Keratinocyte (primary cell): ENCODE data around the gene RBMS3. TPM values are rescaled to one million over a fixed set of nuclear protein-coding genes. Genes with fewer than 3 reads are reported as not detected.

ENCODE experiments used
- DNase-seq: peaks from one replicate; pipeline ENCODE4 v3.0.0-alpha.2; 2011; ENCODE audit warnings: low read depth, missing footprints, low spot score
- FAIRE-seq: peaks from 2 replicates; lab custom pipeline; 2011; peaks lifted over from hg19 to GRCh38; lab: Jason Lieb, UNC
- H2AFZ ChIP-seq: 2 replicates; pipeline ENCODE4 v1.6.0; 2012; ENCODE audit warnings: low read length, control low read depth, inconsistent platforms; ENCODE audit not compliant: control insufficient read depth
- H3K27ac ChIP-seq: 2 replicates; pipeline ENCODE4 v1.5.1; 2011; ENCODE audit warnings: low read length; ENCODE audit not compliant: control insufficient read depth, insufficient read depth
- H3K27me3 ChIP-seq: 3 replicates; pipeline ENCODE4 v1.6.0; 2011; ENCODE audit warnings: low read length; ENCODE audit not compliant: control insufficient read depth, insufficient read depth; ENCODE audit errors: extremely low read depth
- H3K36me3 ChIP-seq, 2 experiments: 2 replicates in 1 of 2; 3 replicates in 1 of 2; pipeline ENCODE4 v1.5.1; 2011; ENCODE audit warnings: low read length in 2 of 2, mild to moderate bottlenecking in 1 of 2; ENCODE audit not compliant: control insufficient read depth in 2 of 2, insufficient read depth in 2 of 2; ENCODE audit errors: extremely low read depth in 1 of 2
- H3K4me1 ChIP-seq: 3 replicates; pipeline ENCODE4 v1.5.1; 2011; ENCODE audit warnings: low read length; ENCODE audit not compliant: control insufficient read depth, insufficient read depth; ENCODE audit errors: extremely low read depth
- H3K4me2 ChIP-seq: 3 replicates; pipeline ENCODE4 v1.6.0; 2011; ENCODE audit warnings: low read depth, low read length; ENCODE audit not compliant: control insufficient read depth, insufficient read depth; ENCODE audit errors: extremely low read depth
- H3K4me3 ChIP-seq, 3 experiments: fragments of 200-600 bp in 1 of 3; sonication (generic) in 1 of 3; 2 replicates in 2 of 3; 3 replicates in 1 of 3; pipeline ENCODE4 v1.5.1; 2011 to 2016; ENCODE audit warnings: low read length in 3 of 3, mild to moderate bottlenecking in 3 of 3, control low read depth in 2 of 3, inconsistent platforms in 1 of 3, low read depth in 1 of 3, mixed read lengths in 1 of 3, mixed run types in 1 of 3, moderate library complexity in 1 of 3; ENCODE audit not compliant: control insufficient read depth in 2 of 3, insufficient read depth in 2 of 3; ENCODE audit errors: extremely low read depth in 1 of 3
- H3K79me2 ChIP-seq: 2 replicates; pipeline ENCODE4 v1.6.0; 2012; ENCODE audit warnings: low read length; ENCODE audit not compliant: control insufficient read depth, insufficient read depth
- H3K9ac ChIP-seq: 3 replicates; pipeline ENCODE4 v1.6.0; 2011; ENCODE audit warnings: low read length; ENCODE audit not compliant: control insufficient read depth, insufficient read depth; ENCODE audit errors: extremely low read depth
- H3K9me1 ChIP-seq: 3 replicates; pipeline ENCODE4 v1.6.0; 2011; ENCODE audit warnings: low read length; ENCODE audit not compliant: control insufficient read depth, insufficient read depth; ENCODE audit errors: extremely low read depth
- H3K9me3 ChIP-seq: 2 replicates; pipeline ENCODE4 v1.5.1; 2012; ENCODE audit warnings: low read depth, low read length; ENCODE audit not compliant: control insufficient read depth
- H4K20me1 ChIP-seq: 3 replicates; pipeline ENCODE4 v1.6.0; 2011; ENCODE audit warnings: low read length; ENCODE audit not compliant: control insufficient read depth, insufficient read depth; ENCODE audit errors: extremely low read depth
- EZH2 ChIP-seq: IDR thresholded peaks from one replicate; pipeline ENCODE4 v1.6.1; 2012; ENCODE audit warnings: inconsistent platforms, mild to moderate bottlenecking, low read length, moderate library complexity
- dilution Hi-C: fragments of 300-500 bp; cut with MboI; formaldehyde crosslinking; loops from one replicate; pipeline ENCODE4 v1.7.0; 2020; ENCODE audit warnings: low sequenced_read_pairs; ENCODE audit not compliant: extremely low pct_ligation_motif_present
- polyA plus RNA-seq, 5 experiments: library from polyadenylated mRNA; depleted of rRNA in 3 of 5; stranded (reverse) in 3 of 5; stranded (forward) in 1 of 5; unstranded in 1 of 5; fragments of >200 nt; gene quantifications; 1 replicate in 1 of 5; 2 replicates in 3 of 5; 3 replicates in 1 of 5; pipeline versions ENCODE4 v1.2.1 to v1.2.3, GENCODE V29; 2011 to 2012; ENCODE audit warnings: missing spikeins in 2 of 5, low read depth in 1 of 5, low replicate concordance in 1 of 5
- TF ChIP-seq, protein P1 (sequence below), 3 experiments: IDR thresholded peaks in 1 of 3; conservative IDR thresholded peaks in 1 of 3; optimal IDR thresholded peaks in 1 of 3; 2 replicates in 2 of 3; 3 replicates in 1 of 3; pipeline versions ENCODE3 to v1.5.1; 2011; ENCODE audit warnings: low read length in 3 of 3, mild to moderate bottlenecking in 3 of 3, moderate library complexity in 2 of 3, control low read depth in 1 of 3, inconsistent platforms in 1 of 3; ENCODE audit not compliant: insufficient read depth in 2 of 3; ENCODE audit errors: extremely low read depth in 1 of 3

RBMS3 gene
- polyA plus RNA-seq, 1 donor (not counting 4 experiments of a cell fraction or from before 2014, with no cell fraction given): 2.3 TPM

DNA sequence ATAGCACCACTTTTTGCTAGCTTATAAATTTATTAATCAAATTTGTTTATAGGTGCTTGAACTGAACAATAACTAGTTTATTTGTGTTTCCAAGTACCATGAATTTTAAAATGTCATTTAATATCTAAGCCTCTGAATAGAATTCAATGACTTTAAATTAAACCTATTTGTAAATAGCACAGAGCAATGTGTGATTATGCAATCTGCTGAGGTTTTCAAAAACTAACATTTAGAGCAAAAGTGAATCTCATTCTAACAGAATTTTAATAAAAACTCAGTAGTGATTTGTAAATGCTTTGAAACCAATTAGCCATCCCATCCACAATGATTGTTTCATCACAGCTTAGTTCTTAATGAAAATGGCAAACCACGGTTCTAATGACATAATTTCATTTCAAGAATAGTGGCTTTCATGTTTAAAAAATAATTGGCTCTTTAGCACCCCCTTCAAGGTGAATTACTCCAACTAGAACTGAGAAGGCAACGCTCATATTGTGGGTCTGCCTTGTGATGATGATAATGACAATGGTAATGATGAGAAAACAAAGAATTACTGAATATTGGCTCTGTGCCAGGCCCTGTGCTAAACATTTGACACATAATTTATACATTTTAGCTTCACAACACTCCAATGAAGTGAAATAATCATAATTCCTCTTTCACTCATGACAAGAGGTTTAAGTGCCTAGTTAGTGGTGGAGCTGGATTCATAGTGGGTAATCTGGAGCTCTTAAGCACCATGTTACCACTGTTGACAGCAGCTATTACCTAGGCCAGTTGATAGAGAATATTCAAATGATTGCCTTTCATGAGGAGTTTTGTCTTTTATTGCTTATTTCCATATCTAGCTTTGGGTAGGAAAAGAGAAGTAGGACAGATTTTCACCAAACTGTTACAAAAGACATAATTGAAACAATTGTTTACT is 145.7 kb downstream of the RBMS3 start:
- no peak overlapping the region for H3K9ac ChIP-seq
- H3K79me2 ChIP-seq: no peaks in the 10 kb centered on the region
- FAIRE-seq: no peak
- TF ChIP-seq, protein P1, sequence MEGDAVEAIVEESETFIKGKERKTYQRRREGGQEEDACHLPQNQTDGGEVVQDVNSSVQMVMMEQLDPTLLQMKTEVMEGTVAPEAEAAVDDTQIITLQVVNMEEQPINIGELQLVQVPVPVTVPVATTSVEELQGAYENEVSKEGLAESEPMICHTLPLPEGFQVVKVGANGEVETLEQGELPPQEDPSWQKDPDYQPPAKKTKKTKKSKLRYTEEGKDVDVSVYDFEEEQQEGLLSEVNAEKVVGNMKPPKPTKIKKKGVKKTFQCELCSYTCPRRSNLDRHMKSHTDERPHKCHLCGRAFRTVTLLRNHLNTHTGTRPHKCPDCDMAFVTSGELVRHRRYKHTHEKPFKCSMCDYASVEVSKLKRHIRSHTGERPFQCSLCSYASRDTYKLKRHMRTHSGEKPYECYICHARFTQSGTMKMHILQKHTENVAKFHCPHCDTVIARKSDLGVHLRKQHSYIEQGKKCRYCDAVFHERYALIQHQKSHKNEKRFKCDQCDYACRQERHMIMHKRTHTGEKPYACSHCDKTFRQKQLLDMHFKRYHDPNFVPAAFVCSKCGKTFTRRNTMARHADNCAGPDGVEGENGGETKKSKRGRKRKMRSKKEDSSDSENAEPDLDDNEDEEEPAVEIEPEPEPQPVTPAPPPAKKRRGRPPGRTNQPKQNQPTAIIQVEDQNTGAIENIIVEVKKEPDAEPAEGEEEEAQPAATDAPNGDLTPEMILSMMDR (optimal IDR thresholded peaks at IDR 0.05 in 1 of 3, IDR thresholded peaks at IDR 0.05 in 1 of 3, conservative IDR thresholded peaks at IDR 0.05 in 1 of 3; ENCODE audit: extremely low read depth in 1 of 3, insufficient read depth in 2 of 3, low read length in 3 of 3): no peak
- TF ChIP-seq EZH2: no peak
- no peak overlapping the region for H3K4me3 ChIP-seq
- no peak for DNase-seq
- H3K27ac ChIP-seq: no peak overlapping the region
- dilution Hi-C loops: no loop called here
- no peak overlapping the region for H3K4me2 ChIP-seq
- H3K27me3 ChIP-seq: no peaks in the 10 kb centered on the region
- no peaks in the 10 kb centered on the region for H3K9me1 ChIP-seq
- H3K4me1 ChIP-seq: no peaks in the 10 kb centered on the region
- H2AFZ ChIP-seq: no peak overlapping the region
- H3K36me3 ChIP-seq: no peaks in the 10 kb centered on the region
- H3K9me3 ChIP-seq: no peaks in the 10 kb centered on the region
- no peaks in the 10 kb centered on the region for H4K20me1 ChIP-seq

DNA sequence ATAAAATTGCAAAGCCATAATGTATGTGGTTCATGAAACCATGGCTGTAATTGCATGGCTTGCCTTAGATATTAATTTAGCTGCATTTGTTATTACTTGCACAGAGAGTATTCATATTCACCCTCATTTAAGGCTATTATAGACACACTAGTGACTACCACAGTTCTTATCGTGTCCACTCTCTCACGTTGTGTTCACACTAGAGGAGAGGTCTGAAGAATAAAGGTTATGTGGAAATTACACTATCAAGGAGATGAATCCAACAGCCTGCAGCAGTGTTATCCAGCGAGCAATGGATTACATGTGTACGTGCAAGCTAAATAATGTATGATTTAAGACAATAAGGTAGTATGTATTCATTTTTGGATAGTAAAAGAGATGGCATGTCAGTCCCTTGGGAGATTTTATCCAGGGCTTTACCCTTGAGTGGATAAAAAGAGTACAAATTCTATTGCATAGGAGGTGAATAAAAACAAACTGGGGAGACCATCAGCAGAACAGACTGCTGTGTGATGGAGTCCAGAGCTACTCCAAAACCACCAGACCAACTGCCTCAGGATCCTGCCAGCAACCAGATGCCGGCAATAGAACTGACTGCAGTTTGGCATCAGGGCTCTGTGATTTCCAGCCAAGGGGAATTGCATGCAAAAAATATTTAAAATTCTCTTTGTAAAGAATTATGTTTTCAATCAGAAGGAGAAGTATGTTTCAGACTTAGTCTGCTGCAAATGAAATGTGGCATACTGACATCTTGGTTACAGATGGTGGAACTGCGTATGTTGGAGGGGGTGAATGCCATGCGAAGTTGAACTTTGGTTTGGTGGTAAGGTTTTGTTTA is 146.6 kb downstream of the RBMS3 start:
- Histone ChIP-seq H4K20me1 (no peaks in the 10 kb centered on the region), H3K9ac (no peak overlapping the region), H3K27ac (no peak overlapping the region), H3K27me3 (no peaks in the 10 kb centered on the region), H3K4me3 (no peak overlapping the region), H3K4me1 (no peaks in the 10 kb centered on the region), H3K36me3 (no peaks in the 10 kb centered on the region), H3K9me3 (no peaks in the 10 kb centered on the region), H2AFZ (no peak overlapping the region), H3K79me2 (no peaks in the 10 kb centered on the region), H3K9me1 (no peaks in the 10 kb centered on the region), H3K4me2 (no peak overlapping the region)
- FAIRE-seq: no peak
- TF ChIP-seq EZH2: no peak
- TF ChIP-seq, protein P1 (optimal IDR thresholded peaks at IDR 0.05 in 1 of 3, IDR thresholded peaks at IDR 0.05 in 1 of 3, conservative IDR thresholded peaks at IDR 0.05 in 1 of 3; ENCODE audit: extremely low read depth in 1 of 3, insufficient read depth in 2 of 3, low read length in 3 of 3): no peak
- no peak for DNase-seq
- dilution Hi-C loops: no loop called here
